CD4-positive, alpha-beta T cell (primary cell): ENCODE results near the gene MBD1. TPM values are rescaled to one million over a fixed set of nuclear protein-coding genes. Genes with fewer than 3 reads are reported as not detected.

ENCODE experiments used
- ATAC-seq: fragments of 200-7000 bp; cut with Tn5 transposase; one replicate; pipeline ENCODE4 v1.10.0; 2022; ENCODE audit warnings: mild to moderate bottlenecking; ENCODE audit not compliant: poor library complexity
- CTCF ChIA-PET: fragments of 350-600 bp; sonication (Branson Sonifier 250); formaldehyde crosslinking; loops from one replicate; lab custom pipeline; 2021; ENCODE audit warnings: antibody characterized with exemption, inconsistent platforms; lab: Charles Lee
- POLR2A ChIA-PET: fragments of 350-600 bp; sonication (Branson Sonifier 250); formaldehyde crosslinking; loops from one replicate; lab custom pipeline; 2021; ENCODE audit warnings: antibody characterized with exemption, inconsistent platforms; lab: Charles Lee
- DNase-seq, 14 experiments: peaks; one replicate each; pipeline ENCODE4 v3.0.0-alpha.2; 2013 to 2020; ENCODE audit warnings: mixed read lengths in 2 of 14
- H3K27ac ChIP-seq, 2 donors: one replicate each; pipeline versions ENCODE4 v1.5.1 to v1.7.0; 2013; ENCODE audit warnings: low read length in 2 of 2, low read depth in 1 of 2, mild to moderate bottlenecking in 1 of 2
- H3K27me3 ChIP-seq, 2 experiments: 1 replicate in 1 of 2; 2 replicates in 1 of 2; pipeline versions ENCODE4 v1.6.1 to v1.7.0; 2013; ENCODE audit warnings: low read length in 2 of 2, control low read depth in 1 of 2, mild to moderate bottlenecking in 1 of 2, moderate library complexity in 1 of 2; ENCODE audit not compliant: insufficient read depth in 2 of 2, control insufficient read depth in 1 of 2
- H3K36me3 ChIP-seq: one replicate; pipeline ENCODE4 v1.6.1; 2013; ENCODE audit warnings: low read length, control low read depth; ENCODE audit not compliant: insufficient read depth
- H3K4me1 ChIP-seq: one replicate; pipeline ENCODE4 v1.6.1; 2013; ENCODE audit warnings: low read length, control low read depth; ENCODE audit not compliant: insufficient read depth
- H3K4me3 ChIP-seq: one replicate; pipeline ENCODE4 v1.5.1; 2013; ENCODE audit warnings: mild to moderate bottlenecking, low read length, moderate library complexity
- H3K9me3 ChIP-seq, 2 experiments: 1 replicate in 1 of 2; 2 replicates in 1 of 2; pipeline versions ENCODE4 v1.6.1 to v1.7.0; 2013; ENCODE audit warnings: low read length in 2 of 2, mild to moderate bottlenecking in 2 of 2, control low read depth in 1 of 2, moderate library complexity in 1 of 2; ENCODE audit not compliant: control insufficient read depth in 1 of 2, insufficient read depth in 1 of 2
- H3K27ac Mint-ChIP-seq: one replicate; pipeline ENCODE4 v1.8.0; 2020; ENCODE audit warnings: mixed read lengths
- H3K27me3 Mint-ChIP-seq: one replicate; pipeline ENCODE4 v1.8.0; 2021; ENCODE audit warnings: mixed read lengths
- H3K36me3 Mint-ChIP-seq: one replicate; pipeline ENCODE4 v1.8.0; 2021; ENCODE audit warnings: low read depth, mixed read lengths
- H3K4me1 Mint-ChIP-seq: one replicate; pipeline ENCODE4 v1.8.0; 2021; ENCODE audit warnings: low read depth, mixed read lengths
- H3K4me3 Mint-ChIP-seq: one replicate; pipeline ENCODE4 v1.8.0; 2020; ENCODE audit warnings: mild to moderate bottlenecking, mixed read lengths
- H3K9me3 Mint-ChIP-seq: one replicate; pipeline ENCODE4 v1.8.0; 2020; ENCODE audit warnings: mixed read lengths
- CTCF ChIP-seq: fragments of 200-600 bp; IDR thresholded peaks from one replicate; pipeline ENCODE4 v1.8.0; 2022; ENCODE audit warnings: antibody characterized with exemption, mild to moderate bottlenecking
- intact Hi-C, 2 experiments: fragments of 100-400 bp; cut with DNase I in 1 of 2; cut with micrococcal nuclease in 1 of 2; formaldehyde crosslinking; loops; one replicate each; pipeline versions ENCODE4 v1.15.1 to v1.9.0; 2023 to 2025; cut with DNase I, micrococcal nuclease
- total RNA-seq, 174 experiments: library from RNA in 2 of 174; stranded (reverse) in 2 of 174; gene quantifications; one replicate each; pipeline ENCODE4 v1.2.3 and lab custom pipeline; 2021 to 2026

MBD1 gene
- total RNA-seq, 2 experiments from 2014 or later, result 103 to 107 TPM

GRCh38 chr18:50299626-50300388 is 18.5 kb upstream of the MBD1 start:
- peaks cover 11% of the 10 kb centered on the region for H3K4me1 Mint-ChIP-seq

GRCh38 chr18:50298443-50299284 is 17.3 kb upstream of the MBD1 start:
- Mint-ChIP-seq H3K27ac (no peak overlapping the region), H3K4me3 (peak overlapping the region; percentile 83), H3K9me3 (no peaks in the 10 kb centered on the region), H3K4me1 (peaks cover 11% of the 10 kb centered on the region), H3K36me3 (no peaks in the 10 kb centered on the region), H3K27me3 (peaks cover 48% of the 10 kb centered on the region)
- H3K4me3 ChIP-seq, result peak overlapping the region; percentile 51
- H3K27ac ChIP-seq, result no peak overlapping the region
- peaks cover 13% of the 10 kb centered on the region for H3K4me1 ChIP-seq
- peaks cover 19 to 21% of the 10 kb centered on the region in 2 experiments for H3K27me3 ChIP-seq
- intact Hi-C loops, result no loop called here
- peaks cover 0 to 9% of the 10 kb centered on the region in 2 experiments for H3K9me3 ChIP-seq
- ChIA-PET CTCF (no interaction called here), POLR2A (interaction anchor here (0.8 to 1.1 kb wide), 3 partner anchors 9 to 17 kb away, joined by 3 to 6 read pairs (median 5); partner anchors contain the start of gene MBD1)
- DNase-seq (no peak), ATAC-seq (no peak)
- H3K36me3 ChIP-seq, result no peaks in the 10 kb centered on the region
- TF ChIP-seq CTCF, result no peak

More at GRCh38 chr18:50299626-50300388, 18.5 kb upstream of the MBD1 start:
- ChIA-PET POLR2A (interaction anchor here (1.2 kb wide), 1 partner anchor 18 kb away, joined by 4 read pairs; the partner anchor contains the start of gene MBD1), CTCF (no interaction called here)
- H3K36me3 Mint-ChIP-seq, result no peaks in the 10 kb centered on the region
- no peaks in the 10 kb centered on the region for H3K9me3 Mint-ChIP-seq
- H3K4me3 Mint-ChIP-seq, result peak overlapping the region; percentile 55
- Histone ChIP-seq H3K36me3 (no peaks in the 10 kb centered on the region), H3K27me3 (peaks cover 21% of the 10 kb centered on the region in 2 experiments), H3K4me1 (peaks cover 13% of the 10 kb centered on the region), H3K4me3 (no peak overlapping the region), H3K27ac (no peak overlapping the region), H3K9me3 (peaks cover 0 to 9% of the 10 kb centered on the region in 2 experiments)
- peaks cover 54% of the 10 kb centered on the region for H3K27me3 Mint-ChIP-seq
- no peak overlapping the region for H3K27ac Mint-ChIP-seq
- intact Hi-C loops, result loop anchor here in 1 of 2 experiments (10.0 kb wide), 1 partner anchor 575 kb away; the partner anchor contains the start of gene ME2
- DNase-seq, result no peak
- ATAC-seq, result no peak
- TF ChIP-seq CTCF, result no peak
